COLO829 (cell line): ENCODE results near the gene METTL6.
"Not testable (repeated sequence)": the region's sequence is repeated elsewhere in the genome, so short reads cannot be mapped to it uniquely, and the experiment has no call there.

Experiments used
- DNase-seq: peaks from one replicate; pipeline ENCODE4 v3.0.0; 2012; ENCODE audit warnings: low spot score

METTL6 gene

DNA sequence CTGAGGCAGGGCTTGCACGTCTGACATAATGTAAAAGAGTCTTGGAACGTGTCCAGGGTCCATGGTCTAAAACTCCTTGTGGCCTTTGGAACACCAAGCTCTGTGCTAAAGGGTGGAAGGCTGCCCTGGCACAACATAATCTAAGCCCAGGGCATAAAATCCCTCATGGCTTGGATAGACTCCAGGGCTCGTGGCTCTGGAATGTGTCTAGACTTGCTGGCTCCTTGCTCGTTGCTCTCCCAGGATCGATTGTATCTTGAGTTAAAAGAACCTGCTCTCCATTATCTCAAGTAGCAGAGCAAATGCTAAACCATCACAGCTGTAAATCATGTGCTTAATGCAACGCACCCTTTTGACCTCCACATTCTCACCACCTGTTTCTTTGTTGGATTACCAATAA is 63.3 kb downstream of the METTL6 start:
- not testable (repeated sequence) for DNase-seq

DNA sequence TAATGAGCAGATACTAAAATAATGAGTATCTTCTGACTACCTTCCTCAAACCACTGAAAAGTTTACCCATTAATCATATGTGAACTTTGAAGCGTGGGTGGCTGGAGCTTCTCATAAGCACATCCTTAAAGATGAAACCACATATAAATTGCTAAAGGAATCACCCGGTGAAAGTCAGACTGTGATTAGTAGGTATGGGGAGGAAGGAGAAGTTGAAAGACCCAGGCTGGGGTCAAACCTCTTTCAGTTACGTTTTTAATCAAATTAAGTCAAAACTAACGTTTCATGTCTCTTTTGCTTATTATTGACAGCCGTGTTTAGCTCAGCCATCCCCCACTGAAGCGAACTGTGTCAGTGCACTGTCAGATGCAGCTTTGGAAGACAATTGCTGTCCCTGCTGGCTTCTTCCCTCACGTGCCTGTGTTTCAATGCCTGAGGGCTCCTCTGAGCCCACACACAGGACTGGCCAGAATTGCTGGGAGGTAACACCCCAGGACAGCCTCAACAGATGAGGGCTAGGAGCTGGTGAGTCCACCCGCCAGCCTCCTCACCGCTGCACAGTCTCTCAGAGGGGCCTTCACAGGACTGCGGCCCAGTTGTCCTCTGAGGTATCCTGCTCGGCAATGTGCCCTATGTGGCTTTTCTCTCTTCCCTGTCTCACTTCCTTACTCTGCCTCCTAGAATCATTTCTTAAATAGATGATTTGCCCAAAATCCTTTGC is 65.7 kb downstream of the METTL6 start:
- peak; percentile 12 for DNase-seq

DNA sequence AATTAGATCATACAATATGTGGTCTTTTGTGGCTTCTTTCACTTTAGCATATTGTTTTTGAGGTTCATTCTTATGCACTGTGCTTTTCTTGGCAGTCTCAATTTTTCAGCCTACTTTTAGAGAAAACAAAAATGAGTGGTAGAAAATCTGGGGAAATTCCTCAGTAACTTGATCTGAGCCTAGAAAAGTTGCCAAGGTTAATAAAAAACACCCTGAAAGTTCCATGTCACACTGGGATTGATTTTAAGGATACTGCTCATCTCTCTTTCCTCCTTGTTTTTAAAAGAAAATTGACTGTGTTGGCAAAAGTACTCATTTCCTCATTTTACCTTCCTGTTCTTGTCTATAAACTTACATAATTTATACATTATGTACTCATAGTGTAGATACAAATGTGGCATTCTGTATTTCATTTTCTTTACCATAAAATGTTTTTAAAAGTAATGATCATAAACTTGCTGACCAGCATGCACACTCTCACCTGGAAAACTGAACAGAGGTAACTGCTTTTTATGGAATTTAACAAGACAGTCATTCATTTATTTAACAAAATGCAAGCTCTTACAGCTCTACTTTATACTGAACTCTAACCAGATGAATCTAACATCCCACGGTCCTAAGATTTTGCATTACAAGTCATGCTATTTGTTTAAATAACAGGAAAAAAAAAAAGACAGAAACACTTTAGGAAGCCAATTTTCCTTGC is 66.4 kb downstream of the METTL6 start:
- DNase-seq = no peak
